NCI-H1436 treated with DMSO at 0.1 percent for 48 hours (cell line): Measurements from ENCODE around the gene WDR45B.
"Not testable (repeated sequence)": the region's sequence is repeated elsewhere in the genome, so short reads cannot be mapped to it uniquely, and the experiment has no call there.

Experiments used
- DNase-seq: peaks from one replicate; lab custom pipeline; 2025; lab: John Stamatoyannopoulos, UW

WDR45B gene

GRCh38 chr17:82582709-82583108 lies 65.5 kb downstream of the WDR45B start:
- no peak for DNase-seq

- DNase-seq, result no peak
These were observed 66.0 kb downstream of the WDR45B start for GRCh38 chr17:82582213-82582612.

GRCh38 chr17:82579969-82580368 lies 68.3 kb downstream of the WDR45B start:
- DNase-seq, result not testable (repeated sequence)

- no peak for DNase-seq
These were observed 70.9 kb downstream of the WDR45B start for GRCh38 chr17:82577300-82577699.

- DNase-seq, result not testable (repeated sequence)
These were observed 72.5 kb downstream of the WDR45B start for GRCh38 chr17:82575581-82576221.

- no peak for DNase-seq
These were observed 74.2 kb downstream of the WDR45B start for GRCh38 chr17:82574041-82574440.

GRCh38 chr17:82571855-82572254 lies 76.4 kb downstream of the WDR45B start:
- DNase-seq, result no peak

- no peak for DNase-seq
These were observed 78.0 kb downstream of the WDR45B start for GRCh38 chr17:82570277-82570676.

- no peak for DNase-seq
These were observed 78.6 kb downstream of the WDR45B start for GRCh38 chr17:82569621-82570020.

GRCh38 chr17:82568997-82569393 lies 79.2 kb downstream of the WDR45B start:
- DNase-seq, result no peak

- DNase-seq, result no peak
These were observed 81.0 kb downstream of the WDR45B start for GRCh38 chr17:82567286-82567685.

GRCh38 chr17:82566129-82566960 lies 81.9 kb downstream of the WDR45B start:
- no peak for DNase-seq

GRCh38 chr17:82565551-82565950 lies 82.7 kb downstream of the WDR45B start:
- DNase-seq, result no peak
